Epidermal melanocyte (primary cell): ENCODE measurements around the gene CASKIN1.
"Not testable (repeated sequence)": the region's sequence is repeated elsewhere in the genome, so short reads cannot be mapped to it uniquely, and the experiment has no call there.

ENCODE experiments used
- DNase-seq: peaks from one replicate; pipeline ENCODE4 v3.0.0; 2011; ENCODE audit warnings: low spot score; ENCODE audit not compliant: insufficient read length

Gene CASKIN1

GRCh38 chr16:2196162-2196980 lies at the start of gene CASKIN1:
CASKIN1 (minus strand) TSS chr16:2196605; CDS start chr16:2196432, 173 bp downstream.
- DNase-seq = no peak

- peak; percentile 9 for DNase-seq
Observed at GRCh38 chr16:2244926-2245795, 48.8 kb upstream of the CASKIN1 start.

GRCh38 chr16:2244301-2244700 lies 47.9 kb upstream of the CASKIN1 start:
- DNase-seq = no peak

GRCh38 chr16:2243781-2244180 lies 47.4 kb upstream of the CASKIN1 start:
- DNase-seq = peak; percentile 0

GRCh38 chr16:2243031-2243528 lies 46.7 kb upstream of the CASKIN1 start:
- DNase-seq = peak; percentile 4

- peak; percentile 11 for DNase-seq
Observed at GRCh38 chr16:2242598-2242997, 46.2 kb upstream of the CASKIN1 start.

GRCh38 chr16:2240331-2240730 lies 43.9 kb upstream of the CASKIN1 start:
- not testable (repeated sequence) for DNase-seq

- DNase-seq = peak; percentile 12
Observed at GRCh38 chr16:2238838-2239675, 42.7 kb upstream of the CASKIN1 start.

- DNase-seq = no peak
Observed at GRCh38 chr16:2238150-2238837, 41.9 kb upstream of the CASKIN1 start.

- DNase-seq = no peak
Observed at GRCh38 chr16:2237493-2238149, 41.2 kb upstream of the CASKIN1 start.

GRCh38 chr16:2237102-2237482 lies 40.7 kb upstream of the CASKIN1 start:
- no peak for DNase-seq

GRCh38 chr16:2236337-2237101 lies 40.1 kb upstream of the CASKIN1 start, which contains the start of gene DNASE1L2:
DNASE1L2 (plus strand) TSS chr16:2236444; CDS start chr16:2236817, 373 bp downstream.
- peak; percentile 42 for DNase-seq

GRCh38 chr16:2235695-2236336 lies 39.4 kb upstream of the CASKIN1 start:
- no peak for DNase-seq

GRCh38 chr16:2235234-2235651 lies 38.8 kb upstream of the CASKIN1 start:
- DNase-seq = no peak

- no peak for DNase-seq
Observed at GRCh38 chr16:2234813-2235170, 38.4 kb upstream of the CASKIN1 start.

- no peak for DNase-seq
Observed at GRCh38 chr16:2233872-2234812, 37.7 kb upstream of the CASKIN1 start.

- DNase-seq = no peak
Observed at GRCh38 chr16:2233046-2233775, 36.8 kb upstream of the CASKIN1 start.
